Measurements from ENCODE around the gene PARP2. TPM values are rescaled to one million over a fixed set of nuclear protein-coding genes. Genes with fewer than 3 reads are reported as not detected.

The PARP2 gene
- total RNA-seq, 1 donor from 2014 or later, result 25.3 TPM

GRCh38 chr14:20400589-20400964 is 57.1 kb downstream of the PARP2 start:
- TF ChIP-seq CTCF (IDR thresholded peaks at IDR 0.05), result no peak
- no peaks in the 10 kb centered on the region for H3K4me1 Mint-ChIP-seq (ENCODE audit: unreplicated experiment)
- no peaks in the 10 kb centered on the region for H3K27me3 Mint-ChIP-seq (ENCODE audit: unreplicated experiment)
- H3K9me3 Mint-ChIP-seq (ENCODE audit: unreplicated experiment), result no peaks in the 10 kb centered on the region
- no peak for DNase-seq (ENCODE audit: extremely low spot score, unreplicated experiment)
- no peak overlapping the region for H3K4me3 Mint-ChIP-seq (ENCODE audit: unreplicated experiment)
- H3K36me3 Mint-ChIP-seq (ENCODE audit: unreplicated experiment), result peaks cover 52% of the 10 kb centered on the region
- H3K27ac Mint-ChIP-seq (ENCODE audit: unreplicated experiment), result no peak overlapping the region

GRCh38 chr14:20400965-20401593 is 57.6 kb downstream of the PARP2 start:
- TF ChIP-seq CTCF (IDR thresholded peaks at IDR 0.05), result no peak
- Mint-ChIP-seq H3K27ac (ENCODE audit: unreplicated experiment) (no peak overlapping the region), H3K27me3 (ENCODE audit: unreplicated experiment) (no peaks in the 10 kb centered on the region), H3K9me3 (ENCODE audit: unreplicated experiment) (no peaks in the 10 kb centered on the region), H3K36me3 (ENCODE audit: unreplicated experiment) (peaks cover 49% of the 10 kb centered on the region), H3K4me1 (ENCODE audit: unreplicated experiment) (no peaks in the 10 kb centered on the region), H3K4me3 (ENCODE audit: unreplicated experiment) (no peak overlapping the region)
- DNase-seq (ENCODE audit: extremely low spot score, unreplicated experiment), result no peak

GRCh38 chr14:20403521-20403920 is 60.1 kb downstream of the PARP2 start:
- H3K9me3 Mint-ChIP-seq (ENCODE audit: unreplicated experiment), result no peaks in the 10 kb centered on the region
- DNase-seq (ENCODE audit: extremely low spot score, unreplicated experiment), result no peak
- no peaks in the 10 kb centered on the region for H3K4me1 Mint-ChIP-seq (ENCODE audit: unreplicated experiment)
- H3K27me3 Mint-ChIP-seq (ENCODE audit: unreplicated experiment), result no peaks in the 10 kb centered on the region
- no peak overlapping the region for H3K27ac Mint-ChIP-seq (ENCODE audit: unreplicated experiment)
- no peak for TF ChIP-seq CTCF (IDR thresholded peaks at IDR 0.05)
- peaks cover 61% of the 10 kb centered on the region for H3K36me3 Mint-ChIP-seq (ENCODE audit: unreplicated experiment)
- H3K4me3 Mint-ChIP-seq (ENCODE audit: unreplicated experiment), result no peak overlapping the region

Other genes with a start within 250 kb of the PARP2 start
- not detected in 2 replicates for gene OR4K17, start 232.9 kb upstream of the PARP2 start, total RNA-seq
- gene OR4N5, start 204.8 kb upstream of the PARP2 start, total RNA-seq, result not detected in 2 replicates
- not detected in 2 replicates for gene OR11G2, start 152.7 kb upstream of the PARP2 start, total RNA-seq
- gene OR11H6, start 119.9 kb upstream of the PARP2 start, total RNA-seq, result not detected in 2 replicates
- not detected in 2 replicates for gene OR11H7, start 114.7 kb upstream of the PARP2 start, total RNA-seq
- gene OR11H4, start 104.3 kb upstream of the PARP2 start, total RNA-seq, result not detected in 2 replicates
- gene TTC5, start 37.7 kb upstream of the PARP2 start, total RNA-seq, result 24.5 and 25.4 TPM in 2 replicates
- 47.4 and 49.6 TPM in 2 replicates for gene CCNB1IP1, start 10.4 kb upstream of the PARP2 start, total RNA-seq
- gene TEP1, start 69.9 kb downstream of the PARP2 start, total RNA-seq, result 35.4 and 38.0 TPM in 2 replicates
- gene KLHL33, start 92.5 kb downstream of the PARP2 start, total RNA-seq, result 0.05 and 0.08 TPM in 2 replicates
- gene OSGEP, start 111.2 kb downstream of the PARP2 start, total RNA-seq, result 35.7 and 37.1 TPM in 2 replicates
- gene APEX1, start 111.6 kb downstream of the PARP2 start, total RNA-seq, result 232 and 241 TPM in 2 replicates
- 34.9 and 36.8 TPM in 2 replicates for gene PIP4P1, start 117.8 kb downstream of the PARP2 start, total RNA-seq
- 16.0 and 17.0 TPM in 2 replicates for gene PNP, start 125.8 kb downstream of the PARP2 start, total RNA-seq
- gene RNASE10, start 161.9 kb downstream of the PARP2 start, total RNA-seq, result 0.40 and 1.1 TPM in 2 replicates
- not detected in 2 replicates for gene RNASE9, start 217.4 kb downstream of the PARP2 start, total RNA-seq
- not detected in 2 replicates for gene RNASE11, start 244.4 kb downstream of the PARP2 start, total RNA-seq
- gene RNASE12, start 247.7 kb downstream of the PARP2 start, total RNA-seq, result not detected in 2 replicates

All from osteocyte (in vitro differentiated cells).